Ammon's horn (tissue), 1 donor: Measurements from ENCODE around the gene CCNJ.

ENCODE experiments used
- DNase-seq: peaks from one replicate; pipeline ENCODE4 v3.0.0-alpha.2; 2016; ENCODE audit warnings: low spot score

Gene CCNJ

DNA sequence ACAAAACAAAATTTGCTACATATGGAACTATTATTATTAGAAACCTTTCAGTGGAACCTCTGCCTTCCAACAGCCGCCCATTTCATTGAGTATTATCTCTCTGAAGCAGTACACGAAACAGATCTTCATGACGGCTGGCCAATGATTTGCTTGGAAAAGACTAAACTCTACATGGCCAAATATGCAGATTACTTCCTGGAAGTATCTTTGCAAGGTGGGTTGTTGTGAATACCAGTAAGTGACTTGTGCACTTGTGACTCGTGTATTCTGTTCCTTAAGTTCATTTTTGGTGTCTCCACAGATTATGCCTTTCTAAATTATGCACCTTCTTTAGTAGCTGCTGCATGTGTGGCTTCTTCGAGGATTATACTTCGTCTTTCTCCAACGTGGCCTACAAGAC is 13.4 kb downstream of the CCNJ start:
- DNase-seq: no peak

DNA sequence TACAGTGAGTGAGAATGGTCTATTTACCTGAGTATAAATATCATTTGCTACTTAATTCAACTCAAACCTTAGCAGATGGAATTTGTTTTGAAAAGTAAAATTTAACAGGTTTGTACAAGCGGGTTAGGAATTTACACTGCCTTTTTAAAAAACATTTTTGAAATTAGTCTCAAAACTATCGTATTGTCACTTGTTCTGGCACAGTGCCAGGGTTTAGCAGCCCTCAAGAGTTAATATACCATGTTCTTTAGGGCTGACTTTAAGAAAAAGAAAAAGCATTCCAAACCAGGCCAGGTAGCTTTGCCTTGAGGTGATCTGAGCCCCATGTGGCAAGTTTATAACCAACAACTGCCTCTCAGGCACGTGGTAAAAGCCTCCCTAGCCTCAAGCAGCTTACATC is 17.8 kb downstream of the CCNJ start:
- DNase-seq: no peak

GRCh38 chr10:96072674-96073073 is 29.3 kb downstream of the CCNJ start:
- no peak for DNase-seq

DNA sequence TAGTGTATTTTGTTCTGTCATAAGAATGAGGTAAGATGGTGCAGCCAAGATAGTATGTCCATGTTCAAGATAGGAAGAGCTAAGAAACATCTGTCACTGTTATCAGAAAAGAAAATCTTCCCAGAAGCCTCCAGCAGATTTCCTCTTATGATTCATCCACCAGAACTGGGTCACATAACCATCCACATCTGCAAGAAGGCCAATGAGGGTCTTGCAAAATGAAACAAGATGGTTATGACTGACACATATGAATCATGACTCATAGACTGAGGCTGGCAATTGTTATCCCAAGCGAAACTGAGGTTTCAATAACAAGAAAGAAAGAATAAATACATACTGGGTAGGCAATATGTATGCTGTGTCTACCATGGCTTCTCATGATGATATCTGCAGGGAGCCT is 30.3 kb downstream of the CCNJ start:
- no peak for DNase-seq

DNA sequence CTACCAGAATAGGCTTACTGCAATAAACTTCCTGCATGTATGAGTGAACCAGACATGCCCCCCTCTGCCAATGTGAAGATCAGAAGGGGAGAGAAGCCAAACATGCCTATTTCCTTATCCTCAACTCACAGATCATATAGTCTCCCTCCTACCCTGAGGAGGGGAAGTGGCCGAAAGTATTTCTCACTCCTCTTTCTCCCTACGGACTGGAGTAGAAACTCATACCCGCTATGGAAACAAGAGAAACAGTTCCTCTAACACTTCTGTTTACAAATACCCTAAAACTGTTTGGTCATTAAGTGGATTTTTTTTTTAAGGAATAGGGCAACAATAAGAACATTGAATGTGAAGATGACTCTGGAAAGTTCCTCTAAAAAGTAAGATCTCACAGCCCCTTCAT is 31.4 kb downstream of the CCNJ start:
- no peak for DNase-seq

DNA sequence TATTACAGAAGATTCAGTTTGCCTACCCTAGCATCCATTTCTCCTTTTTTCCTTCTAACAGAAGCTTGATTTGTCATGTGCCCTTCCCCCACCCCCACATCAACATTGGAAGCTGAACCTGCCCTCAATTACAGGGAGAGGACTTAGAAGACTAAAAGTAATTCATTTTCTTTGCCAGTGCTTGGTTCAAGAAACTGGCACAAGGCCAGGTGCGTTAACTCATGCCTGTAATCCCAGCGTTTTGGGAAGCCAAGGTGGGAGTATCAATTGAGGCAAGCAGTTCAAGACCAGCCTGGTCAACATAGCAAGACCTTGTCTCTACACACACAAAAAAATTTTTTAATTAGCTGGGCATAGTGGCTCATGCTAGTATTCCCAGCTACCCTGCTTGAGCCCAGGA is 32.6 kb downstream of the CCNJ start:
- DNase-seq: no peak

- no peak for DNase-seq
Observed at GRCh38 chr10:96077156-96077555, 33.8 kb downstream of the CCNJ start.

DNA sequence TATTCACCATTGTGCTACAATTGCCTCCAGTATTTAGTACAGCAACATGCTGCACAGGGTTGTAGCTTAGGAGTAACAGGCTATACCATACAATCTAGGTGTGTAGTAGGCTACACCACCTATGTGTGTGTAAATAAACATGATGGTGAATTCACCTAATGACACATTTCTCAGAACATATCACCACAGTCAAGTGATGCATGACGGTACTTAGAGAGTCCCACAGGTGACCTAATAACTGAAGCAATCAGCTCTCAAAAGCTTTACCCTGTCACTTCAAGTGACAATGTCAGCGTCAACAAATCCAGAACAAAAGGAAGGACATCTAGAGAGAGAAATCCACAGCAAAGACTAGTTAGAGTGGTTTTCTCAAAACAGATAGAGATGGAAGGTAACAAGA is 38.8 kb downstream of the CCNJ start:
- DNase-seq: no peak

- no peak for DNase-seq
Observed at GRCh38 chr10:96082748-96083147, 39.4 kb downstream of the CCNJ start.

DNA sequence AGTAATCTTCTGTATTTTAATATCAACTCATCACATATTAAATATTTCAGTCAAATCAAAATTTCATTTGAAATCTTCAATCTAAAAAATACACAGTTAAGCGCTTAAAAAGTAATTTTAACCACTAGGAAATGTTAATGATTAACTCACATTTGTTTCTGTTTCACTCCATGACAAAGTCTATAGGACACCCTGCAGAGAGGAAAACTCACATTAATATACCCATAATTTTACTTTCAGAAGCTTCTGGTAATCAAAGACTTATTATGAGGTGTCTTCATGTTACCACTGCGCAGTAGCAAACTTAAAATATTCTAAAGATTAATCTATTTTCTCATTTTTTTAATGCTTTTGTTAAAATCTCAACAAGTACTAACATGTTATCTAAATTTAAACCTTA is 45.7 kb downstream of the CCNJ start:
- no peak for DNase-seq

DNA sequence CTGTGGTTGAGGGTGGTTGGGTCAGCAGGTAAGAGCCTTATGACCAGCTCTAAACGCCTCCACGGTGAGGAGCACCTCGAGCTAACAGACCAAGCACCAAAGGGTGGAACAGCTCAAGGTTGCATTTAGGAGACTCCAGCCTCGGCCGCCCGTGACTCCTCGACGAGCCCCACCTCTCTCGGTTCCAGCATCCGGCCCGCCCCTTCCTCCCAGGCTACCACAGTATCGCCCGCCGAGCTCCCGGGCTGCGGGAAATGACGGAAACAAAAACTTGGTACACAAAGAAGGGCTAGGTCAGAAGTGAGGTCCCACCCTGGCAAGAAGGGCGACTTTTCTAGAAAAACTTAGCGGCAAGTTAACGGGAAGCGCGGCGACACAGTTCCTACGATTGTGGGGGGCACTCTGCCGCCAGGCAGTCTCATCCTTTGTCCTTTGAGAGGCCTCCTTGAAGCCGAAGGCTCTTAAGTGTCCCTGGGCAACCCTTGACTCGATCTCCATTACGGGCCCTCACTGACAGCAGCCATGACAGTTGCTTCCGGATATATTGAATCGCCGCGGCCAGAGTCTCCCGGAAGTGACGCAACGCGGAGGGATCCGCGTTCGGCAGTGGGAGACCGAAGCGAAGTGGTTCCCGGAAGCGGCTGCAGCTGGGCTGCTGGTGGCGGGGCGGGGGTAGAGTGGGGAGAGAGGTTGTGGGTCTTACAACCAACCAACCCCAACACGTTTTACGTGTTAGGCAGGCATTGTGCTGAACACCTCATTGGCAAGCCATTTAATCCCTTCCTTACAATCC is 46.5 kb downstream of the CCNJ start:
- DNase-seq: peak; percentile 90

- peak; percentile 3 for DNase-seq
Observed at GRCh38 chr10:96090463-96090800, 47.0 kb downstream of the CCNJ start.

- no peak for DNase-seq
Observed at GRCh38 chr10:96092999-96093767, 49.8 kb downstream of the CCNJ start.

DNA sequence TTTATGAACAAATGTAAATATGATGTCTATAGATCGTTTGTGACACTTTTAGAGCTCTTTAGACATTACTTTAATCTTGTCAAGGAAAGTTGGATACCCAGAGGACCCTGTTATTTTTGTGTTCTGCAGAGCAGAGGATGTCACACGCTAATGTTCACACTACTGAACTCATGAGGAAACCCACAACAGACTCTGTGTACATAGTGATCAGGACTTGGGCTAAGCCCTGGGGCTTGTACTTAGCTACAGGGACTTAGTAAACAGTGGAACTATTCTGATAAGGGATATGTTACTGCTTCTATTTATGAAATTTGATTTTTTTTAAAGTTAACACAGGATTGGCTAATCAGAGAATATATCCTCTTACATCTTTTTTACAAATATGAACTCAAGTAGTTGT is 50.6 kb downstream of the CCNJ start:
- DNase-seq: no peak

- DNase-seq: no peak
Observed at GRCh38 chr10:96096958-96097357, 53.6 kb downstream of the CCNJ start.

- DNase-seq: no peak
Observed at GRCh38 chr10:96097865-96098264, 54.5 kb downstream of the CCNJ start.

GRCh38 chr10:96107623-96108038 is 64.2 kb downstream of the CCNJ start:
- no peak for DNase-seq
